ENCODE data around the gene RHBDF2. TPM values are rescaled to one million over a fixed set of nuclear protein-coding genes. Genes with fewer than 3 reads are reported as not detected.
A peak's percentile ranks its signal among the peaks of the same experiment; 100 is the strongest.

RHBDF2 gene
- total RNA-seq, 2 donors from 2014 or later: 11.6 to 12.8 TPM

DNA sequence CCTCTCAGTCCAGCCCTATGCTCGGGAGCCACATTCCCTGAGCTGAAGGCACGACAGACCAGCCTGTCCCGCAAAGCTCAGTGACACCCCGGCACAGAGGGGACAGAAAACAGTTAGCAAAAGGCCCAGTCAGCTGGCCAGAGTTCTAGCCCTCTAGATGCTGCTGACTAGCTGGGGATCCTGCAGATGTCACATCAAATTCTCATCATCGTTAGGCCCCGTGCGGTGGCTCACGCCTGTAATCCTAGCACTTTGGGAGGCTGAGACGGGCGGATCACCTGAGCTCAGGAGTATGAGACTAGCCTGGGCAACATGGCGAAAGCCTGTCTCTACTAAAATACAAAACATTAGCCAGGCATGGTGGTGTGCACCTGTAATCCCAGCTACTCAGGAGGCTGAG lies 65.5 kb downstream of the RHBDF2 start:
- intact Hi-C loops (cut with DNase I, micrococcal nuclease): no loop called here
- DNase-seq (no peak), ATAC-seq (no peak)

DNA sequence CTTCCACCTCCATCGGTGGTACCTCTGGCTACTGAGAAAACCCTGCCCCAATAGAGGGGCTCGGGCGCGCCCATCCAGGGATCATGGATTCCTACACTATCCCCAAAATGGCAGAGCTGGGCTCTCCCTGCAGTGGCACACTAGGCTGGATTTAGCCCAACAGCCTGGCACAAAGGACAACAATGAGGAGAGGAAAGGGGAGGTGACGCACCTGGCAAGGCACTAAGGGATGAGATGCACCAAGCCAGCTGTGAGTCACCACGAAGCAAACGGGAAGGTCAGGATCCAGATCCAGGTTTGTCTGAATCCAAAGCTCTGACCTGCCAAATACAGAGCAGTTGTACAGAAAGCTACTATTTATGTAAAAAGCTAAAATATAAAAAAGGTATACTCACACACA lies 66.4 kb downstream of the RHBDF2 start:
- DNase-seq (no peak), ATAC-seq (no peak)
- intact Hi-C loops (cut with DNase I, micrococcal nuclease): no loop called here

DNA sequence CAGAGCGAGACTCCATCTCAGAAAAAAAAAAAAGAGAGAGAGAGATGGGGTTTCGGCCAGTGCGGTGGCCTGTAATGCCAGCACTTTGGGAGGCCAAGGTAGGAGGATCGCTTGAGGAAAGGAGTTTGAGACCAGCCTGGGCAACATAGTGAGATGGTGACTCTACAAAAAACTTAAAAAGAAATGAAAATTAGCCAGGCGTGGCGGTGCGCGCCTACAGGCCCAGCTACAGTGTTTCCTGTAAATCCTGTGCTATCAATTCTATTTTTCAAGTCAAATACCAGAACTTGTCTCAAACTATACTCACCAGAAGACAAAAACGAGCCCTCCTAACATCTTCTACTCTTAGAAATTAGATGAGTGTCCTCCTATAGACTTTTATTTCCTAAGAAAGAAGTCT lies 67.5 kb downstream of the RHBDF2 start:
- no peak for DNase-seq
- ATAC-seq: no peak
- intact Hi-C loops (cut with DNase I, micrococcal nuclease): no loop called here

DNA sequence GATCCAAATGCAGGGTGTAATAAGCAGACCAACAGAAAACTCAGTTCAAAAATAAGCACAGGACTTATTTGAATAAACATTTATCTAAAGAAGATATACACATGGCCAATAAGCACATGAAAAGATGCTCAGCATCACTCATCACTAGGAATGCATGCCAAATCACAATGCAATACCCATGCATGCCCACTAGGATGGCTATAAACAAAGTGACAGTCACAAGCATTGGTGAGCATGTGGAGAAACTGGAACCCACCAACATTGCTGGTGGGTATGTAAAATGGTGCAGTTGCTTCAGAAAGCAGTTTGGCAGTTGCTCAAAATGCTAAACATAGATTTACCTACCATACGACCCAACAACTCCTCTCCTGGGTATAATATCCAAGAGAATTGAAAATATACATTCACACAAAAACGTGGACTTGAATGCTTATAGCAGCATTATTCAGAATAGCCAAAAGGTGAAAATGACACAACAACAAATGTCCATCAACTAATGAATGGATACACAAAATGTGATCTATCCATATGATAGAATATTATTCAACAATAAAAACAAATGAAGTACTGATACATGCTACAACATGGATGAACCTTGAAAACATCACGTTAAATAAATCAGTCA lies 68.4 kb downstream of the RHBDF2 start:
- ATAC-seq (no peak), DNase-seq (no peak)
- intact Hi-C loops (cut with DNase I, micrococcal nuclease): no loop called here

DNA sequence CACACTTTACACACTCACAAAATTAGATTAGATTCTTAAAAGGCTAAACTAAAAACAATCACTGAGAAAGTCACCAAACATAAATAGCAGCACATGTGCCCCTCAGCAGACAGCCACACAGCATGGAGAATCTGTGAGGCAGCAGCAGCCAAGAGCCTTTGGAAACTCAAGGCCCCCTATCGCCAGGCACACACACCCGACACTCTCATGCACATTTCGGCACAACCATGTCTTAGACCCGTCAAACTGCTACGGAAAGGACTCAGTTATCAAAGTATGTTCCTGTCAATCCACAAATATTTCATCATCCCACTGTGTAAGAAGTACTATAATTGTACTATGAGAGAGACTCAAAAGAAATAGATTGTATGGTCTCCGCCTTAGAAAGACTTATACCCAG lies 69.2 kb downstream of the RHBDF2 start:
- ATAC-seq (no peak), DNase-seq (no peak)
- intact Hi-C loops (cut with DNase I, micrococcal nuclease): no loop called here

DNA sequence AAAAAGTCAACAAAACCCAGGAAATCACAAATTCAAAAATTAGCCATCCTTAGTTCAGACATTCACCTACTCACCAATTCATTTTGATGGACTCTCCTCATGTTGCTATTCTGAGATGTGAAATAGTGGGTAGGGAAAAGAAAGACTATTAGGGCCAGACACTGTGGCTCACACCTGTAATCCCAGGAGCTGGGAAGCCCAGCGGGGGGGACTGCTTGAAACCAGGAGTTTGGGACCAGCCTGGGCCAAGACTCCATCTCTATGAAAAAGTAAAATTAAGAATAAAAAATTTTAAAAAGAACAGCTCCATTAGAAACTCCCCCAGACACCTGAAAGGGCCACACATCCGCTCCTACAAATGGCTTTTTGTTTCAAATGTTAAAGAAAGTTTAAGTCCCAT lies 69.7 kb downstream of the RHBDF2 start:
- intact Hi-C loops (cut with DNase I, micrococcal nuclease): no loop called here
- DNase-seq: no peak
- no peak for ATAC-seq

DNA sequence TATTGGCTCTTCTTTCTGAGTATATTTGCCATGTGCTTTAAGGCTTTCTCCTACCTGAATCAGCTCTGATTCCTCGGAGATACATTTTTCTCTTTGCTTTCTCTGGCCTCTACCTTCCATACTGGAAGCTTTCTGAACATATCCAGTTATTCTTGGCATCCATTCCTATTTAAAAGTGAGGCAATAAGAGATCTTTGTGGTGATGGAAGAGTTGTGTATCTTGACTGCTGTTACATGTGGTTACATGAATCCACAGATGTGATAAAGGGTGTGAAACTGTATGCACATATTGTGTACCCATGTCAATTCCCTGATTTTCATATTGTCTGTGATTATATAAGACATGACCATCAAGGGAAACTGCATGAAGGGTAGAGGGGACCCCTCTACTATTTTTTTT lies 72.7 kb downstream of the RHBDF2 start:
- ATAC-seq (no peak), DNase-seq (no peak)
- intact Hi-C loops (cut with DNase I, micrococcal nuclease): no loop called here

DNA sequence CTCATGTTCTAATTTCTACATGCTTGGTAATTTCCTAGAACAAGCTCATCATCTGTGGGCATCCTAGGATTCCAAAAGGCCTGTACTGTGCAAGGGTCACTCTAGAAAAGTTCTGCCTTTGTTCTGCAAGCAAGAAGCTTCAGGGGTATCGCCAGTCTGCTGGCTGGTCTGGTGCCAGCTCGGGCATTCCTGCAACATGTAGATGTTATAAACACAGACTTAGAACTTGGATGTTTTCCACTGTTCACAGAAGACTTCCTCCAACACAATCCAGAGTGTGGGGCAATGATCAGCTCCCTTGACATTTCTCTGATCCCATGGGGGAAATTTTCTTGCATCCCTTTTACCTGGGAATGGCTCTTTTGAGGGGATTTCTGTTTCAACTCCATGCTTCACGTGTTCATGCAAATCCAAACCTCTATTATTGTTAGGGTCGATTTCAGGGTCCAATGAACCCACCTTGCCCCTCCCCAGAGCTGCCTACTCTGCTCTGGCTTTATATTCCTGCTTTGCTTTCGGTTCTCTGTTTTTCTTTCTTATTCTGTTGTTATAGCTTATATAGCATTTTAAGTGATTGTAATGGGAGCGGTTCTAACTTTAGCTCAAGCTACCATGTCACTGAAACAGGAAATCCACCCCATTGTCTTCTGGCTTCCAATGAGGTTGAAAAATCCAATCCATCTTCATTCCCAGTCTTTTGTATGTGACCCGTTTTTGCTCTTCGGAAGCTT lies 73.6 kb downstream of the RHBDF2 start:
- intact Hi-C loops (cut with DNase I, micrococcal nuclease): no loop called here
- ATAC-seq (peak; percentile 82), DNase-seq (peak in 1 of 2 donors; percentile 59)

DNA sequence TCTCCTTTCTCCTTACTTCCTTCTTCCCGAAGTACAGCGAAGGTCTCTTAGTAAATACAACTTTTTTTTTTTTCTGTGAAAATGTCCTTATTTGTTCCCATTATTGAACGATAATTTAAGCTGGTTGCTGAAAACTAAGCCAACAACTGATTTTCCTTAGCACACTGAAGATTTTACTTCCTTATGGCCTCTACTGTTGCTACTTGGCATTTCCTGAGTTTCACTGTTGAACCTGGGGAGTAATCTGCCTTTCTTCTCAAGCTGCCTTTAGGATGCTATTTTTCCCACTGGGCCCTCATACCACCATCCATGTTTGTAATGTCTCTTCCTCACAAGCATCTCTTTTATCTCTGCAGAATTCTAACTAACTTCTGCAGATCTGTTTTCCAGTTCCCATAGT lies 74.4 kb downstream of the RHBDF2 start:
- DNase-seq: no peak
- peak; percentile 80 for ATAC-seq

DNA sequence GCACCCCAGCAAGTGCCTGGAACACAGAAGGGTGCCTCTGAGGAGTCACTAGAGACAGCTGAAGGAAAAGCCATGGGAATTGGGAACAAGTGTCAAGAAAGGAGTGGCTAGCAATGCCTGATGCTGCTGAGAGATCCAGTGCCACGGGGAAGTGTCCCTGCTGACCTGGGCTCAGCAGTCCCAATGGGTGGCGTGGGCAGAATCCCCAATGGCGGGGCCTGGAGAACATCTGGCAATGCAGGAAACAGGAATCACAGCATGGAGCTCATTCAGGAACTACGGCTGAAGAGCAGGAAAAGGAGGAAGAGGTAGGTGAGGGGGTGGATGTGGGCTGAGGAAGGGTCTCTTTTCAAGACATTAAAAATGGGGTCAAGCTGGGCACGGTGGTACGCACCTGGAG lies 78.4 kb downstream of the RHBDF2 start:
- ATAC-seq: no peak
- intact Hi-C loops (cut with DNase I, micrococcal nuclease): no loop called here

More for the DNA sequence above, 74.4 kb downstream of the RHBDF2 start:
- intact Hi-C loops (cut with DNase I, micrococcal nuclease): no loop called here

DNA sequence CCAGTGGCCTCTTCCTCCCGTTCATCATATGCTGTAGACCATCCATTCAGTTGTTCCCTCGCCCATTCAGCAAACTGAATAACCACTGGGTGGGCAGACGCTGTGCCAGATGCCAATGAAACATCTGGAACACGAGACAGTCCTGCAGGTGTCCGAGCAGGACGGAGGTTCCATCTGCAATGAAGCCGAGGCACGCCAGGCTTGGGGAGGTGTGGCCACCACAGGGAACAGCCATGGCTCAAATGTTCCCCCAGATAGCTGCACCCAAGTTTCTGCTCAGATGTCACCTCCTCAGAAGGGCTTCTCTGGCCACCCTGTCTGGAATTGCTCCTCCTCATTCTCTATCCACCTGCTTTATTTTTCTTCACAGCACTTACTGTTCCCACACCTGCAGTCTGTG lies 78.8 kb downstream of the RHBDF2 start:
- DNase-seq (no peak), ATAC-seq (no peak)
- intact Hi-C loops (cut with DNase I, micrococcal nuclease): no loop called here

More for the DNA sequence above, 78.4 kb downstream of the RHBDF2 start:
- DNase-seq: no peak

DNA sequence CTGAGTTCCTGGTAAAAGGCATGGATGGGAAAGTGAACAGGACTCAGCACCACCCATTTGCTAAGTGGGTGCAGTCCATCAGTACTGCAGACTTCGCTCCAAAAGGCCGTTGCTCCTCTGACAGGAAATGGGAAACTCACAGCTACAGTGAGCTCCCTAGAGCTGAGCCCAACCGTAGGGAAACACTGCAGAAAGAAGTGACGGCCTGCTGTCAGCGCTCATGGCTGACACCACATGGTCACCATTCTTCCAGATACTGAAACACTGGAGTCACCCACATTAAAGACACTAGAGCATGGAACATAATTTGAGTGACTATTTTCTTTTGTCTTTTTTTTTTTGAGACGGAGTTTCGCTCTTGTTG lies 80.2 kb downstream of the RHBDF2 start:
- ATAC-seq (peak; percentile 45), DNase-seq (no peak)
- intact Hi-C loops (cut with DNase I, micrococcal nuclease): no loop called here

Other genes starting within 250 kb of the RHBDF2 start
- gene UBALD2, start 236.1 kb downstream of the RHBDF2 start, total RNA-seq: 100 to 1,000 TPM in 1 of 2 donors, 10 to 100 TPM in 1; 75.6 to 113 TPM
- gene QRICH2, start 193.1 kb downstream of the RHBDF2 start, total RNA-seq: 1 to 10 TPM; 1.9 to 2.3 TPM
- gene PRPSAP1, start 147.5 kb downstream of the RHBDF2 start, total RNA-seq: 10 to 100 TPM; 61.7 to 70.3 TPM
- 1 to 10 TPM; 2.9 to 4.2 TPM for gene SPHK1, start 116.8 kb downstream of the RHBDF2 start, total RNA-seq
- 10 to 100 TPM; 15.9 to 18.2 TPM for gene UBE2O, start 48.3 kb downstream of the RHBDF2 start, total RNA-seq
- gene AANAT, start 33.8 kb downstream of the RHBDF2 start, total RNA-seq: not detected
- gene CYGB, start 36.3 kb upstream of the RHBDF2 start, total RNA-seq: 10 to 100 TPM in 1 of 2 donors, 1 to 10 TPM in 1; 9.0 to 12.2 TPM
- gene PRCD, start 38.6 kb upstream of the RHBDF2 start, total RNA-seq: 1 to 10 TPM in 1 of 2 donors, under 1 TPM in 1; 0.92 to 2.3 TPM
- gene ST6GALNAC2, start 84.4 kb upstream of the RHBDF2 start, total RNA-seq: 1 to 10 TPM; 3.9 to 4.5 TPM
- 100 to 1,000 TPM; 322 to 434 TPM for gene ST6GALNAC1, start 142.3 kb upstream of the RHBDF2 start, total RNA-seq
- 10 to 100 TPM; 12.0 to 37.2 TPM for gene MXRA7, start 209.5 kb upstream of the RHBDF2 start, total RNA-seq
- 10 to 100 TPM; 27.2 to 31.3 TPM for gene JMJD6, start 225.2 kb upstream of the RHBDF2 start, total RNA-seq
- gene METTL23, start 225.4 kb upstream of the RHBDF2 start, total RNA-seq: 10 to 100 TPM; 23.4 to 25.0 TPM
- gene SRSF2, start 235.9 kb upstream of the RHBDF2 start, total RNA-seq: 100 to 1,000 TPM; 138 to 156 TPM
- gene MFSD11, start 236.7 kb upstream of the RHBDF2 start, total RNA-seq: 10 to 100 TPM; 39.1 to 43.0 TPM